BJ (cell line): ENCODE data around the gene ZNF600. TPM values are rescaled to one million over a fixed set of nuclear protein-coding genes. Genes with fewer than 3 reads are reported as not detected.
A peak's percentile ranks its signal among the peaks of the same experiment; 100 is the strongest.
"Not testable (repeated sequence)": the region's sequence is repeated elsewhere in the genome, so short reads cannot be mapped to it uniquely, and the experiment has no call there.

ENCODE experiments used
- CTCF ChIA-PET: fragments of 350-600 bp; formaldehyde crosslinking; extraction: SDS; loops from one replicate; lab custom pipeline; 2021; ENCODE audit warnings: antibody characterized with exemption, inconsistent platforms; lab: Yijun Ruan, JAX
- POLR2A ChIA-PET: fragments of 300-600 bp; sonication (Branson Sonifier 250); formaldehyde crosslinking; extraction: SDS; loops from one replicate; lab custom pipeline; 2021; ENCODE audit warnings: antibody characterized with exemption; lab: Charles Lee
- DNase-seq: peaks from one replicate; pipeline ENCODE4 v3.0.0-alpha.2; 2011; ENCODE audit warnings: low read depth
- H3K27me3 ChIP-seq: 2 replicates; pipeline ENCODE4 v1.6.0; 2011; ENCODE audit warnings: low read length; ENCODE audit not compliant: control insufficient read depth, insufficient read depth
- H3K36me3 ChIP-seq: 2 replicates; pipeline ENCODE4 v1.5.1; 2011; ENCODE audit warnings: low read length; ENCODE audit not compliant: control insufficient read depth, insufficient read depth
- H3K4me3 ChIP-seq: 2 replicates; pipeline ENCODE4 v1.5.1; 2011; ENCODE audit warnings: low read depth, mild to moderate bottlenecking, control low read depth, low read length
- CTCF ChIP-seq: IDR thresholded peaks from 2 replicates; pipeline ENCODE4 v1.5.1; 2011; ENCODE audit warnings: low read depth, mild to moderate bottlenecking, control low read depth, inconsistent platforms, low read length, moderate library complexity; ENCODE audit not compliant: insufficient read depth
- polyA plus RNA-seq: library from polyadenylated mRNA; depleted of rRNA; stranded (reverse); fragments of >200 nt; gene quantifications from 2 replicates; pipeline ENCODE4 v1.2.3, GENCODE V29; 2011; rRNA removed

Gene ZNF600
- polyA plus RNA-seq, 1 experiment, result 3.0 TPM

- ChIA-PET POLR2A (no interaction called here), CTCF (interaction anchor here (0.6 kb wide), 1 partner anchor 37 kb away, joined by 3 read pairs; no protein-coding TSS in a partner anchor)
- Histone ChIP-seq H3K27me3 (no peaks in the 10 kb centered on the region), H3K4me3 (no peak overlapping the region), H3K36me3 (peaks cover 2% of the 10 kb centered on the region)
- TF ChIP-seq CTCF, result no peak
- peak; percentile 55 for DNase-seq
These were observed 64.3 kb downstream of the ZNF600 start for GRCh38 chr19:52722062-52723003.

- H3K27me3 ChIP-seq, CTCF ChIA-PET, H3K4me3 ChIP-seq, H3K36me3 ChIP-seq, POLR2A ChIA-PET, DNase-seq: not testable (repeated sequence)
These were observed 66.0 kb downstream of the ZNF600 start for GRCh38 chr19:52720541-52720940.

GRCh38 chr19:52716522-52716921, 70.1 kb downstream of the ZNF600 start:
- H3K4me3 ChIP-seq, result no peak overlapping the region
- ChIA-PET POLR2A (no interaction called here), CTCF (interaction anchor here (0.6 kb wide), 1 partner anchor 479 kb away, joined by 3 read pairs; no protein-coding TSS in a partner anchor)
- H3K27me3 ChIP-seq, result no peaks in the 10 kb centered on the region
- TF ChIP-seq CTCF, result no peak
- no peaks in the 10 kb centered on the region; the same call in 1 of the 2 replicates for H3K36me3 ChIP-seq
- no peak for DNase-seq

- CTCF ChIA-PET, result interaction anchor here (0.6 kb wide), 1 partner anchor 478 kb away, joined by 3 read pairs; no protein-coding TSS in a partner anchor
- DNase-seq, H3K27me3 ChIP-seq, H3K4me3 ChIP-seq, H3K36me3 ChIP-seq, POLR2A ChIA-PET: not testable (repeated sequence)
These were observed 70.7 kb downstream of the ZNF600 start for GRCh38 chr19:52715902-52716301.

GRCh38 chr19:52715330-52715729, 71.3 kb downstream of the ZNF600 start:
- H3K27me3 ChIP-seq, POLR2A ChIA-PET, H3K36me3 ChIP-seq, CTCF ChIA-PET, DNase-seq, H3K4me3 ChIP-seq: not testable (repeated sequence)

Other genes starting within 250 kb of the ZNF600 start
- 3.8 and 6.0 TPM in 2 replicates for gene ZNF701, start 216.5 kb downstream of the ZNF600 start, polyA plus RNA-seq
- gene ZNF83, start 148.4 kb downstream of the ZNF600 start, polyA plus RNA-seq, result 23.7 and 36.1 TPM in 2 replicates
- gene ZNF611, start 51.7 kb downstream of the ZNF600 start, polyA plus RNA-seq, result 2.4 and 3.8 TPM in 2 replicates
- gene ZNF28, start 34.8 kb upstream of the ZNF600 start, polyA plus RNA-seq, result 6.4 and 11.7 TPM in 2 replicates
- 11.1 and 13.8 TPM in 2 replicates for gene ZNF468, start 70.8 kb upstream of the ZNF600 start, polyA plus RNA-seq
- 7.9 and 8.4 TPM in 2 replicates for gene ZNF320, start 110.8 kb upstream of the ZNF600 start, polyA plus RNA-seq
- gene ZNF888, start 136.6 kb upstream of the ZNF600 start, polyA plus RNA-seq, result 1.1 and 1.9 TPM in 2 replicates
- 1.9 and 3.0 TPM in 2 replicates for gene ZNF816, start 176.1 kb upstream of the ZNF600 start, polyA plus RNA-seq
- not detected in 2 replicates for gene ERVV-1, start 227.1 kb upstream of the ZNF600 start, polyA plus RNA-seq